Glutamatergic neuron (in vitro differentiated cells): ENCODE results near the gene PHRF1. TPM values are rescaled to one million over a fixed set of nuclear protein-coding genes. Genes with fewer than 3 reads are reported as not detected.
A peak's percentile ranks its signal among the peaks of the same experiment; 100 is the strongest.

Experiments
- DNase-seq: peaks from one replicate; pipeline ENCODE4 v3.0.0; 2022
- H3K27ac Mint-ChIP-seq: one replicate; pipeline ENCODE4 v1.8.0; 2020; ENCODE audit warnings: mild to moderate bottlenecking, mixed read lengths, inconsistent platforms; ENCODE audit not compliant: unreplicated experiment
- H3K27me3 Mint-ChIP-seq: one replicate; pipeline ENCODE4 v1.8.0; 2020; ENCODE audit warnings: mild to moderate bottlenecking, moderate library complexity, mixed read lengths, inconsistent platforms; ENCODE audit not compliant: unreplicated experiment
- H3K36me3 Mint-ChIP-seq: one replicate; pipeline ENCODE4 v1.8.0; 2020; ENCODE audit warnings: mild to moderate bottlenecking, mixed read lengths, inconsistent platforms; ENCODE audit not compliant: unreplicated experiment
- H3K4me1 Mint-ChIP-seq: one replicate; pipeline ENCODE4 v1.8.0; 2020; ENCODE audit warnings: mild to moderate bottlenecking, low read depth, mixed read lengths, inconsistent platforms; ENCODE audit not compliant: unreplicated experiment
- H3K4me3 Mint-ChIP-seq: one replicate; pipeline ENCODE4 v1.8.0; 2020; ENCODE audit warnings: mild to moderate bottlenecking, mixed read lengths, inconsistent platforms; ENCODE audit not compliant: unreplicated experiment
- H3K9me3 Mint-ChIP-seq: one replicate; pipeline ENCODE4 v1.8.0; 2020; ENCODE audit warnings: mild to moderate bottlenecking, moderate library complexity, mixed read lengths, inconsistent platforms; ENCODE audit not compliant: unreplicated experiment
- CTCF ChIP-seq: fragments of 200-600 bp; sonication (generic); IDR thresholded peaks from one replicate; pipeline ENCODE4 v1.5.0; 2021; ENCODE audit not compliant: partially characterized antibody, unreplicated experiment
- total RNA-seq: library from RNA; stranded (reverse); fragmentation: NEBNext Ultra II Directional; extraction: Animal tissue kit (Norgen Biotek cat#: 25700); gene quantifications from one replicate; pipeline ENCODE4 v1.2.1, GENCODE V29; 2021; ENCODE audit not compliant: unreplicated experiment

PHRF1 gene
- total RNA-seq, 1 donor from 2014 or later = 41.6 TPM

GRCh38 chr11:548700-549603, 27.3 kb upstream of the PHRF1 start:
- Mint-ChIP-seq H3K4me1 (peaks cover 7% of the 10 kb centered on the region), H3K36me3 (no peaks in the 10 kb centered on the region), H3K27me3 (peaks cover 8% of the 10 kb centered on the region), H3K4me3 (peak overlapping the region; percentile 55), H3K27ac (peak overlapping the region; percentile 92), H3K9me3 (peaks cover 4% of the 10 kb centered on the region)
- TF ChIP-seq CTCF = no peak
- no peak for DNase-seq

- no peaks in the 10 kb centered on the region for H3K36me3 Mint-ChIP-seq
- no peak overlapping the region for H3K4me3 Mint-ChIP-seq
- H3K9me3 Mint-ChIP-seq = peaks cover 4% of the 10 kb centered on the region
- DNase-seq = no peak
- peaks cover 8% of the 10 kb centered on the region for H3K27me3 Mint-ChIP-seq
- H3K27ac Mint-ChIP-seq = peak overlapping the region; percentile 38
- H3K4me1 Mint-ChIP-seq = peaks cover 7% of the 10 kb centered on the region
- TF ChIP-seq CTCF = no peak
These were observed 26.1 kb upstream of the PHRF1 start for GRCh38 chr11:550021-550745.

GRCh38 chr11:550746-551085, 25.6 kb upstream of the PHRF1 start:
- no peak for DNase-seq
- Mint-ChIP-seq H3K27ac (no peak overlapping the region), H3K9me3 (peaks cover 4% of the 10 kb centered on the region), H3K36me3 (no peaks in the 10 kb centered on the region), H3K4me1 (peaks cover 7% of the 10 kb centered on the region), H3K4me3 (no peak overlapping the region), H3K27me3 (peaks cover 8% of the 10 kb centered on the region)
- no peak for TF ChIP-seq CTCF

- H3K9me3 Mint-ChIP-seq = peaks cover 4% of the 10 kb centered on the region
- H3K4me3 Mint-ChIP-seq = no peak overlapping the region
- H3K4me1 Mint-ChIP-seq = peaks cover 7% of the 10 kb centered on the region
- no peak overlapping the region for H3K27ac Mint-ChIP-seq
- no peaks in the 10 kb centered on the region for H3K36me3 Mint-ChIP-seq
- DNase-seq = no peak
- peaks cover 8% of the 10 kb centered on the region for H3K27me3 Mint-ChIP-seq
- TF ChIP-seq CTCF = no peak
These were observed 25.1 kb upstream of the PHRF1 start for GRCh38 chr11:551131-551530.

- H3K36me3 Mint-ChIP-seq = no peaks in the 10 kb centered on the region
- DNase-seq = no peak
- TF ChIP-seq CTCF = no peak
- peaks cover 8% of the 10 kb centered on the region for H3K27me3 Mint-ChIP-seq
- no peak overlapping the region for H3K4me3 Mint-ChIP-seq
- peaks cover 7% of the 10 kb centered on the region for H3K4me1 Mint-ChIP-seq
- no peak overlapping the region for H3K27ac Mint-ChIP-seq
- H3K9me3 Mint-ChIP-seq = peaks cover 4% of the 10 kb centered on the region
These were observed 24.7 kb upstream of the PHRF1 start for GRCh38 chr11:551596-551995.
